Prostate gland (tissue), 2 donors: ENCODE measurements around the gene WWOX. TPM values are rescaled to one million over a fixed set of nuclear protein-coding genes. Genes with fewer than 3 reads are reported as not detected.

ENCODE experiments used
- DNase-seq: peaks from one replicate; pipeline ENCODE4 v3.0.0-alpha.2; 2019; ENCODE audit warnings: low spot score
- H3K27ac ChIP-seq, 2 donors: fragments of 200-600 bp; sonication (generic); 2 replicates each; pipeline ENCODE4 v1.5.1; 2017 to 2019
- H3K27me3 ChIP-seq: fragments of 200-600 bp; sonication (generic); replicated peaks from 2 replicates; pipeline ENCODE4 v1.5.1; 2019; ENCODE audit not compliant: insufficient read depth
- H3K36me3 ChIP-seq, 2 donors: fragments of 200-600 bp; sonication (generic); 1 replicate in 1 of 2; 2 replicates in 1 of 2; pipeline versions ENCODE4 v1.5.1 to v1.8.1; 2017 to 2019
- H3K4me1 ChIP-seq: fragments of 200-600 bp; sonication (generic); replicated peaks from 2 replicates; pipeline ENCODE4 v1.5.1; 2019
- H3K4me3 ChIP-seq, 2 donors: fragments of 200-600 bp; sonication (generic); 2 replicates each; pipeline ENCODE4 v1.5.1; 2017 to 2019
- H3K9me3 ChIP-seq: fragments of 200-600 bp; sonication (generic); 2 replicates; pipeline ENCODE4 v1.5.1; 2017
- POLR2A ChIP-seq: fragments of 450-650 bp; IDR thresholded peaks from one replicate; pipeline ENCODE4 v1.6.1; 2016; ENCODE audit warnings: antibody characterized with exemption, mild to moderate bottlenecking
- POLR2AphosphoS5 ChIP-seq: sonication (generic); formaldehyde crosslinking; IDR thresholded peaks from one replicate; pipeline ENCODE4 v1.6.1; 2017; ENCODE audit warnings: antibody characterized with exemption
- WGBS: methylation state at CpG from one replicate; pipeline ENCODE4 v1.1.5; 2018; 5-methylcytosine and 5-hydroxymethylcytosine counted together
- intact Hi-C: fragments of 100-400 bp; cut with DNase I; formaldehyde crosslinking; loops from one replicate; pipeline ENCODE4 v1.14.2; 2022
- total RNA-seq, 2 donors: library from RNA; depleted of rRNA; stranded (reverse); fragments of >200 nt; gene quantifications; one replicate each; pipeline ENCODE4 v1.1.0, GENCODE V29; 2016
- TF ChIP-seq, protein P1 (sequence below), 4 experiments: fragments of 200-600 bp in 2 of 4; fragments of 450-650 bp in 2 of 4; sonication (generic) in 2 of 4; IDR thresholded peaks; 1 replicate in 3 of 4; 2 replicates in 1 of 4; pipeline ENCODE4 v1.5.1; 2016 to 2019; ENCODE audit warnings: antibody characterized with exemption in 4 of 4, mild to moderate bottlenecking in 2 of 4, moderate library complexity in 2 of 4

Gene WWOX
- total RNA-seq, 2 donors from 2014 or later: 93.2 to 99.4 TPM

- intact Hi-C loops: no loop called here
- no peak for TF ChIP-seq POLR2A
- 73% methylated on average over 15 of the region's 15 CpGs for WGBS
Observed at GRCh38 chr16:79171931-79172705, 1072.7 kb downstream of the WWOX start.

DNA sequence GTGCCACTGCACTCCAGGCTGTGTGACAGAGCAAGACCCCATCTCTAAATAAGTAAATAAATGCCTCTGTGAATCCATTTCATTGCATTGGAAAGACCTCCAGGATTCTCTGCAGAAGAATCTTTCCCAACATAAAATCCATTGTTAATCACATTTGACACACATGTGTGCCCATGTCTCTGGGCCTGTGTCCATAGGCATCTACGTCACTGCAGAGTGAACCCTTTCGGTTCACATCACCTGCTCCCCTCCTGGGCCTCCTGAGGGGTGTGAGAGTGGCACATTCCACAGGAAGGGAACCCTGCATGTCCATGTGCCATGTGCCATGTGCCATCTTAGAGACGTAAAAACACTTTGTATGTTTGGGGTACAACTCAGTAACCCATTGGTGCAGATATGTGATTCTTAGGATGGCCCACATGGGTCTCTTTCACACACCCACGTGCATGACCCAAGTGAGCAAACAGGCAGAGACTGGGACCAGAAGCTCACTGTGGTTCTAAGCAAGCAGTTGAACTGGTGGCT is 1073.6 kb downstream of the WWOX start:
- no peak for DNase-seq
- no peak overlapping the region for H3K27ac ChIP-seq
- WGBS: 91% methylated on average over 4 of the region's 4 CpGs
- H3K36me3 ChIP-seq: no peaks in the 10 kb centered on the region
- H3K9me3 ChIP-seq: no peaks in the 10 kb centered on the region
- no peaks in the 10 kb centered on the region for H3K4me1 ChIP-seq
- H3K27me3 ChIP-seq: no peaks in the 10 kb centered on the region
- no peak overlapping the region for H3K4me3 ChIP-seq
- TF ChIP-seq POLR2AphosphoS5: no peak
- TF ChIP-seq, protein P1, sequence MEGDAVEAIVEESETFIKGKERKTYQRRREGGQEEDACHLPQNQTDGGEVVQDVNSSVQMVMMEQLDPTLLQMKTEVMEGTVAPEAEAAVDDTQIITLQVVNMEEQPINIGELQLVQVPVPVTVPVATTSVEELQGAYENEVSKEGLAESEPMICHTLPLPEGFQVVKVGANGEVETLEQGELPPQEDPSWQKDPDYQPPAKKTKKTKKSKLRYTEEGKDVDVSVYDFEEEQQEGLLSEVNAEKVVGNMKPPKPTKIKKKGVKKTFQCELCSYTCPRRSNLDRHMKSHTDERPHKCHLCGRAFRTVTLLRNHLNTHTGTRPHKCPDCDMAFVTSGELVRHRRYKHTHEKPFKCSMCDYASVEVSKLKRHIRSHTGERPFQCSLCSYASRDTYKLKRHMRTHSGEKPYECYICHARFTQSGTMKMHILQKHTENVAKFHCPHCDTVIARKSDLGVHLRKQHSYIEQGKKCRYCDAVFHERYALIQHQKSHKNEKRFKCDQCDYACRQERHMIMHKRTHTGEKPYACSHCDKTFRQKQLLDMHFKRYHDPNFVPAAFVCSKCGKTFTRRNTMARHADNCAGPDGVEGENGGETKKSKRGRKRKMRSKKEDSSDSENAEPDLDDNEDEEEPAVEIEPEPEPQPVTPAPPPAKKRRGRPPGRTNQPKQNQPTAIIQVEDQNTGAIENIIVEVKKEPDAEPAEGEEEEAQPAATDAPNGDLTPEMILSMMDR (IDR thresholded peaks at IDR 0.05): no peak
- no peak for TF ChIP-seq POLR2A
- intact Hi-C loops: no loop called here

More at GRCh38 chr16:79171931-79172705, 1072.7 kb downstream of the WWOX start:
- H3K27me3 ChIP-seq: no peaks in the 10 kb centered on the region
- H3K4me3 ChIP-seq: no peak overlapping the region
- no peaks in the 10 kb centered on the region for H3K4me1 ChIP-seq
- H3K9me3 ChIP-seq: no peaks in the 10 kb centered on the region
- no peak overlapping the region for H3K27ac ChIP-seq
- H3K36me3 ChIP-seq: no peaks in the 10 kb centered on the region
- no peak for DNase-seq

DNA sequence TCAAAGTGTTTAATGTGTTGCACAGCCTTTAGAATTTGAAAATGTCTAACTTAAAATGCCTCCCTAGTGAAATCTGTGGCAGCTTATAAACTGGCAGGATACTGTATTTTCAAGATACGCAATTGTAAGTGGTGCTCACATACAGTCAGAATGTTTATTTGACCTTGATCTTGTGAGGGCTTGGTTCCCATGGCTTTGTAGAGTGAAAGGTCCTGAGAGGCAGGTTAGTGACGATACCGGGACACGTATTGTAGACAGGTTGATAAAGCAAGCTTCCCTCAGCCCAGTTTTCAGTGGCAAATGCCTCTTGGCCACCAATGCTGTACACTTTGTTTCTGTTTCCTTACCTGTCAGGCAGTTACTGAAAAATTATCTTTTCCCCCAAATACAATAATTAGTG is 1074.5 kb downstream of the WWOX start:
- H3K4me1 ChIP-seq: no peaks in the 10 kb centered on the region
- TF ChIP-seq, protein P1 (IDR thresholded peaks at IDR 0.05): no peak
- no peak for TF ChIP-seq POLR2AphosphoS5
- no peak for TF ChIP-seq POLR2A
- no peaks in the 10 kb centered on the region for H3K27me3 ChIP-seq
- H3K36me3 ChIP-seq: no peaks in the 10 kb centered on the region
- no peaks in the 10 kb centered on the region for H3K9me3 ChIP-seq
- H3K4me3 ChIP-seq: no peak overlapping the region
- 89% methylated on average over 4 of the region's 4 CpGs for WGBS
- H3K27ac ChIP-seq: no peak overlapping the region
- intact Hi-C loops: no loop called here
- no peak for DNase-seq

- intact Hi-C loops: no loop called here
- TF ChIP-seq, protein P1 (IDR thresholded peaks at IDR 0.05): no peak
- TF ChIP-seq POLR2AphosphoS5 (no peak), POLR2A (no peak)
- no peak for DNase-seq
- Histone ChIP-seq H3K4me1 (no peaks in the 10 kb centered on the region), H3K27ac (no peak overlapping the region), H3K4me3 (no peak overlapping the region), H3K9me3 (no peaks in the 10 kb centered on the region), H3K36me3 (no peaks in the 10 kb centered on the region), H3K27me3 (no peaks in the 10 kb centered on the region)
- 87% methylated on average over 6 of the region's 6 CpGs for WGBS
Observed at GRCh38 chr16:79175286-79176057, 1076.0 kb downstream of the WWOX start.

GRCh38 chr16:79177018-79177417 is 1077.6 kb downstream of the WWOX start:
- intact Hi-C loops: no loop called here
- WGBS: 42% methylated on average over 14 of the region's 14 CpGs
- Histone ChIP-seq H3K27ac (no peak overlapping the region), H3K9me3 (no peaks in the 10 kb centered on the region), H3K4me3 (no peak overlapping the region), H3K36me3 (no peaks in the 10 kb centered on the region), H3K4me1 (no peaks in the 10 kb centered on the region), H3K27me3 (no peaks in the 10 kb centered on the region)
- TF ChIP-seq, protein P1 (IDR thresholded peaks at IDR 0.05): no peak
- TF ChIP-seq POLR2A (no peak), POLR2AphosphoS5 (no peak)
- no peak for DNase-seq
